Activated CD4-positive, CD25-positive, alpha-beta regulatory T cell treated with anti-CD3 and anti-CD28 coated beads, Interleukin-2, amount 50 U/mL, for 72 hours (primary cell): ENCODE measurements around the gene ETV6.

ENCODE experiments used
- DNase-seq: peaks from one replicate; pipeline ENCODE4 v3.0.0; 2021

The ETV6 gene

GRCh38 chr12:11745113-11745512 lies 95.6 kb downstream of the ETV6 start:
- DNase-seq = no peak

- DNase-seq = no peak
Observed at GRCh38 chr12:11746024-11746771, 96.7 kb downstream of the ETV6 start.

- DNase-seq = no peak
Observed at GRCh38 chr12:11746940-11747716, 97.7 kb downstream of the ETV6 start.

- no peak for DNase-seq
Observed at GRCh38 chr12:11747969-11748368, 98.5 kb downstream of the ETV6 start.

- DNase-seq = no peak
Observed at GRCh38 chr12:11748903-11749302, 99.4 kb downstream of the ETV6 start.

GRCh38 chr12:11749943-11750690 lies 100.6 kb downstream of the ETV6 start:
- no peak for DNase-seq

- no peak for DNase-seq
Observed at GRCh38 chr12:11752403-11753149, 103.1 kb downstream of the ETV6 start.

- no peak for DNase-seq
Observed at GRCh38 chr12:11753150-11753499, 103.7 kb downstream of the ETV6 start.

- no peak for DNase-seq
Observed at GRCh38 chr12:11753826-11754225, 104.4 kb downstream of the ETV6 start.

GRCh38 chr12:11754256-11754655 lies 104.8 kb downstream of the ETV6 start:
- DNase-seq = no peak

GRCh38 chr12:11755302-11755930 lies 105.9 kb downstream of the ETV6 start:
- DNase-seq = no peak

- DNase-seq = no peak
Observed at GRCh38 chr12:11756022-11756421, 106.5 kb downstream of the ETV6 start.

- no peak for DNase-seq
Observed at GRCh38 chr12:11756523-11756922, 107.0 kb downstream of the ETV6 start.

GRCh38 chr12:11757095-11757494 lies 107.6 kb downstream of the ETV6 start:
- DNase-seq = no peak

GRCh38 chr12:11757531-11757930 lies 108.1 kb downstream of the ETV6 start:
- no peak for DNase-seq

GRCh38 chr12:11758087-11758486 lies 108.6 kb downstream of the ETV6 start:
- DNase-seq = no peak

- DNase-seq = no peak
Observed at GRCh38 chr12:11758510-11759493, 109.3 kb downstream of the ETV6 start.

GRCh38 chr12:11759494-11759878 lies 110.0 kb downstream of the ETV6 start:
- no peak for DNase-seq

GRCh38 chr12:11759899-11760298 lies 110.4 kb downstream of the ETV6 start:
- DNase-seq = no peak

- no peak for DNase-seq
Observed at GRCh38 chr12:11761869-11762567, 112.5 kb downstream of the ETV6 start.
